NCI-H510A (cell line): ENCODE measurements around the gene PHYH.
"Not testable (repeated sequence)": the region's sequence is repeated elsewhere in the genome, so short reads cannot be mapped to it uniquely, and the experiment has no call there.

Source experiments
- DNase-seq: peaks from one replicate; lab custom pipeline; 2025; lab: John Stamatoyannopoulos, UW

The PHYH gene

DNA sequence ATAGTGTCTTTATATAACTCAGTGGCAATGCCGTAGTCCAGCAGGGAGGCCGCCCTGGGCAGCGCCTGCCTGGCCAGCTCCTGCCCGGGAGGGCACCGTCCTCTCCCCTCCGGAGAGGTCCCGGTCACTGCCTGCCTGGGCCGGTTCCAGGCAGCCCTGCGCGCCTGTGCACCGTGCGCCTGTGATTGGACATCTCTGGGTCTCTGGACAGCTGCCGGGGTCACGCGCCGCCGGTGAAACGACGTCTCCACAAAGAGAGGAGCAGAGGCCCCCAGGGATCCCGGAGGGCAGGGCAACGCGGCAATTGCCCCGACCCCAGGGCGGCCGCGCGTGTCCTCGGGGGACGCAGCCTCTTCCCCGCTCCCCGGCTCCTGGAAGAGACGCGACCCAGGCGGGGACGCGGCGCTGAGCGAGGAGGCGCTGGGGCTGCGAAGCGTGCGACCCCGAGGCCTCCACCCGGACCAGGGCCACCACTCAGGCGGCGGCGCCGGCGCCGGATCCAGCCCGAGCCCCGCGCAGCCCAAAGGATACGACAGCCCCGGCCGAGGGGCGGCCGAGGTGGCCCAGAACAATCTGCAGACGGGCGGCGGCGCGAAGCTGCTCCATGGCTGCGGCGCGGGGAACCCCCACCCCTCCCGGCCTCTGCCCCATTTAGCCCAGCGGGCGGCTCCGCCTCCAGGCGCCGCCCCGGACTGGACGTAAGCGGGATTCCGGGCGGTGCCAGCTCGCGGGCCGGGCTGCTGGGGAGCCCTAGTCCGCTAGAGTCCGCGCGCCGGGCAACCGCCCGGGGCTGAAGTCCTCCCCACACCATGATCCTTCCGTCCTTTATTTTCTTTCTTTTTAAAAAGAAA is at the start of gene PHYH:
Gene PHYH, minus strand, starts transcription at position 628 of the 851 bp plus-strand sequence. Its CDS starts 22 bp downstream, at position 606.
- DNase-seq, result peak; percentile 71

- peak; percentile 74 for DNase-seq
These were observed 48.6 kb upstream of the PHYH start, which contains the start of gene SEPHS1 for GRCh38 chr10:13348216-13349017. Gene SEPHS1, minus strand, starts transcription at chr10:13348293. Its CDS starts 3,343 bp downstream, at chr10:13344950.

DNA sequence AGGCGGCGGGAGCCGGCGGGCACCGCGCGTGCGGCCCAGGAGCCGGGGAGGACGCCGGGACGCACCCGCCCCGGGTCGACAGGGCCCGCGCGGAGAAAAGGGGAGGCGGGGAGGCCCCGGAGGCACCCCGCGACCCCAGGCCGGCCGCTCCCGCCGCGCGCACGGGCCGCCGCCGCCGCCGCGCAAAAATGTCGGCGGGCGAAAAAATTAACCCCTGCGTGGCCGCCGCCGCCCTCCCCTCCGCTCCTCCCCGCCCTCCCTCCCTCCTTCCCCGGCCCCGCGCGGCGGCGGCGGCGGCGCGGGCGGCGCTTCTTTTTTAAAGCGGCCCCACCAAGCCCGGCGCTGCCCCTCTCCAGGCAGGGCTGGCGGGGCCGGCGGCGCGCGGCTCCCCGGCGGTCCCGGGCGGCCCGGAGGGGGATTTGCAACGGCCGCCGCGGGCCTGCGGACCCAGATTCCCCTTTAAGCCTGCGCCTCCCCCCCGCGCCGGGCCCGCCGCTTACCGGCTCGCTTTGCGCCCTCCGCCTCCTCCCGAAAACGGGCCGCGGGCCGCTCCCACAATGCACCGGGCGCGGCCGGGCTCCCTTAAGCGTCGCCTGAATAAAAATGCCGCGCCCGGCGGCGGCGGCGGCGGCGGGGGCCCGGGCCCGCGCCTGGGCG is 47.8 kb upstream of the PHYH start:
- peak; percentile 74 for DNase-seq

DNA sequence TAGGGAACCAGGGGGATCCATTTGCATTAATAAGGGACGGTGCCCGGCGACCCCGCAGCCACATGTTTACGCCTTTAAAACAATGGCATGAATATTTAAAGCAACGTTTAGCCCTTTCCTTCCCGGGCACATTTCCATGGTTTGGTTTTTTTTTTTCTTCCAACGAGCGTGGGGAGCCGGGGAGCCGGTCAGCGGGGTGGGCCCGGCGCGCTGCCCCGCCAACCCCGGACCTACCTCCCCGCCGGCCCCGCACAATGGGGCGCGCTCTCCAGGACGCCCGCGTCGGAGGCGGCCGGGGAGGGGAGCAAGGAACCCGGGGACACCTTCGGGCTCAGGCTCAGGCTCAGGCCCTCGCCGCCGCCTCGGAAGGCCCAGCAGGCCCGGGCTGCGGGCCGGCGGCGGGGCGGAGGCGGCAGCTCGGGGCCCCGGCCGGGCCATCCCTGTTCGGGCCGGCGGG is 47.2 kb upstream of the PHYH start:
- no peak for DNase-seq

DNA sequence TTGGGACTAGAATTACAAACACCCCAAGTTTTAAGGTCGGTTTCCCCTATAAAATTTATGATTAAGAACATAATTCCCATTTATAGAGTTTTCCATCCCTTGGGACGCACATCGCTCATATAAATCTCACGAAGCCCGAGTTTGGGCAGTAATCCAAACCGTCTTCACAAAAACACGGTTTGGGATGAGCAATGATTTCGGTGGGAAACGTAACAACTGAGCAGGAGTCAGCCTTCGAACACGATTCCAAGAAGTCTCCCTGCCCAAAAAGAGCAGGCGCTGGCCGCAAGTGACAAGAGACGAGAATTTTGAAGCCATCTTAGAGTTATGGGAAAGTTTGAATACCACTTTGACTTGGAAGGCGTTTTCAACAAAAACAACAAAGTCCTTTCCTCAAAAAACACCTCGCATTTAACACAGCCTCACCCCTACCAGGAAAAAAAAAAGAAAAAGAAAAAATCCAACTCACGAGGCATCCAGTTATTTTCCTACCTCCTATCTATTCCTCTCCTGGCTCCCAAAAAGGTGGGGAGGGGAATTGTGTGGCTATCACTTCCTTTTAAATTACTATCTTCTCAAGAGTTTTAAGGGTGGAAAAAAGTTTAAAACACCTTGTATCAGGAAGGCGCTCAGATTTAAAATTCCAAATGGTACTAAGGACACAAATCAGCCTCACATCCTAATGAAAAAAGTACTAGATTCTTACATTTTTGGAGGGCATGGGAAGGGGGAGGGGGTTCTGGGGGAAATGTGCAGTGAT is 46.6 kb upstream of the PHYH start:
- no peak for DNase-seq

DNA sequence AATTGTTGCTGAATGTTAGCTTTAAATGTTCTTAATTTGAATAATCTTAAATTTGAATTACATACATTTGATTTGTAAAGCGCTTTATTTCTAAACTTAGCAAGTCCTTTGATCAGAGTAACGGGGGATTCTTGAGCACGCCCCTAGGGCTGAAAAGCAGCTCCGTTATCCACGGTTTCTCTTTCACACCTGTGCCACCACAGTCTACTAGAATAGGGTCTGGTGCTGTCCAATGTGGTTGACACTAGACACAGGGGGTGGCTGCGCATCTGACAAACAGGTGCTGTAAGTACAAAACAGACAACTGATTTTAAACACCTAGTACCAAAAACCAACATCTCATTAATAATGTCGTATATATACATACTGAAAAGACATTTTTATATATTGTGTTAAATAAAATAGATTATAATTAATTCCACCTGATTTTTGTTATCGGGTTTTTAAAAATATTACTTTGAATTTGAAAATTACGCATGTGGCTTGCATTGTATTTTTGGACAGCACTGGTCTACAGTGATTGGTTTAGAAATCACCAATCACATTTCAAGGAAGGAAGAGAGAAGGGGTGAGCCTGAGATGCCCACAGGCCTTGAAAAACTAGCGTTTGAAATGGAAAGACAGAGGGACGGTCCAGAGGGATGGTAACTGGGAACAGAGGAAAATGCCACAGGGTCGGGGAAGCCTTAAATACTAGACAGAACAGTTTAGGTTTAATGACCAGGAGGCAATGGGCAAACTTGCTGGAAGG is 40.9 kb upstream of the PHYH start:
- no peak for DNase-seq

DNA sequence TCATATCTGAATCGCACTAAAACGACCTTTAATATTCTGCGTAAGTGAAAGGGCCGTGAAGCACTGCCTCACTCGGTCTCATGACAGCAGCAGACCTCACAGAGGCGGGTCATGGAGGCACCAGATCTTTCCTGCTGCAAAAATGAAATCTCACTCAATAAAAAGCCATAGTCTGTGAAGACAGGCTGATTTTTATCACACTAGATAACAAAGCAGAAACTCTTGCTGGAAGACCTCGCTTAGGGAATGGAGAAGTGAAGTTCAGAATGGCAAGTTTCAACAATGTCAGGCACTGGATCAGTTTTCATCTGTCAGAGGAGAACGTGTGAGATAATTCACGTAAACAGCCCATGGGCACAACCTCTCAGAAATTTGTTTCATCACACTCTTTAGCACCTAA is 40.2 kb upstream of the PHYH start:
- DNase-seq, result no peak

DNA sequence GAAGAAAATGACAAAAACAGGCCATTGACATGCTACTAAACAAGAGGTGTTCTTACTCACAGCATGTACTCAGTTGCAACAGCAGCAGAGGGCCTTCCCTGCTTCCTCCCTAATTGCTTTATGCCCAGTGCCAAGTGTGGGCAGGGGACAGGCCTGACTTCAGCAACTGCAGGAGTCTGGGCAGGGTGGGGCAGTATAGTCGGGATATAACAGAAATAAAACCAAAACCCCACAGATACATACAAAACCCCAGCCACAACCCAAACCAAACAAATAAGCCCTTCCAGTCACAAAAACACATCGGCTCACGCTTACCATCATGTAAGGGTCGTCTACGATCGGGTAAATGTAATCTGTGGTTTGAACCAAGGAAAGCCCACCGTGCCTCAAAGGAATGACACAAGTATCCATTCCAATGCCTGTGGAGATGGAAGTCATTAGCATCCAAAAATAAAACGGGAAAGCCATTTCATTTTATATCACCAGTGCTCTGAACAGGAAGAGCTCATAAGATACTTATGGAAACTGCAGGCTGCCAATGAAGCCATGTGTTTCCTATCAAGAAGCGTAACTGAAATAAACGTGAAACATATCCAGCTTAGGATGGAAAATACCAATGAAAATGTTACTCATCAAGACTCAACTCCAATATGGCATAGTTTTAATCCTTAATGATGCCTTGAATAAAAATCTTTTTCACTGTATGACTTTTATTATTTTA is 38.7 kb upstream of the PHYH start:
- DNase-seq, result no peak

DNA sequence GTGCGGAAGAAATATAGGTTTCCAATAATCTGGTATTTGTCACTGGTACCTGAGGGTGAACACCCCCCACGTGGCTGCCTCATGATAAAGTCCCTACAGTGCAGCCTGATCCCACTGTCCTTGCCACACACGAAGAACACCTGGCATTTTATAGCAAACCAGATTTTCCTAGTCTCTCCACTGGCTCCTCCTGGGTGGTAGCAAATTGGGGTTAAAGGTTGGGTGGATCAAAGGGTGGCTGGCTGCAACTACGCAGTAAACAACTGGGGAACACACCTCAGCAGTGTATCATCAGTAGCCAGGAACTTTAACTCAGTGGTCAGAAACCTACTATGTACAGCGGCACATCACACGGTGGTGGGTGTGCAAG is 37.9 kb upstream of the PHYH start:
- no peak for DNase-seq

GRCh38 chr10:13337128-13337826 is 37.4 kb upstream of the PHYH start:
- DNase-seq, result no peak

- no peak for DNase-seq
These were observed 36.0 kb upstream of the PHYH start for GRCh38 chr10:13335881-13336280.

GRCh38 chr10:13334556-13334955 is 34.7 kb upstream of the PHYH start:
- no peak for DNase-seq

DNA sequence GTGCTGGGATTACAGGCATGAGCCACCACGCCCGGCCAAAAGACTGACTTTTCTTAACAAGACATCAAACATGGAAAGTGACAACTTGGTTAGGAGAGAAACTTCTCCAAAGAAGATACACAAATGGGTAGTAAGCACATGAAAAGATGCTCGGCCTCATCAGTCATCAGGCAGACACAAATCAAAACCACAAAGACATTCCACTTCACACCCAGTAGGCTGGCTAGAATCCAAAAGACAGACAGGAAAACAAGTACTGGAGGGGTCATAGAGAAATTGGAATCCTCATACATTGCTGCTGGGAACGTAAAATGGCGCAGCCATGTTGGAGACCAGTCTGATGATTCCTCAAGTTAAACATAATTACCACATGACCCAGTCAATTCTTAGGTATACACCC is 31.8 kb upstream of the PHYH start:
- DNase-seq, result no peak

- DNase-seq, result not testable (repeated sequence)
These were observed 31.1 kb upstream of the PHYH start for GRCh38 chr10:13330980-13331379.

DNA sequence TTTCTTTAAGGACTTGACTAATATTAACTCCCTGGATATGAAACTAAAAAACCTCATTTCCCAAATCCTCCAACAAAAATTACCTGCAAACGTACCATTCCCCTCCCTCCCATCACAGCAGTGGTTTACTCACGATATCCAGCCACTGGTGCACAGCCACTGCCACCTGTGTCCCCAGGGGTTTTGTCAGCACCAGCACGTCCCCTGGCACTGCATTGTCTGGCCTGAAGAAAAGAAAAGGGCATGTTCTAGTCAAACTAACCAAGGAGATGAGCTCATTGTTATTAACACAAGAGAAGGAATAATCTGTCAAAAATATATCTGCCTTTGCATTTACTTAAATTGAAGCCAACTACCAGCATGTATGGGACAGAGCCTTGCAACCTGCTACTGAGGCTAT is 29.7 kb upstream of the PHYH start:
- no peak for DNase-seq

DNA sequence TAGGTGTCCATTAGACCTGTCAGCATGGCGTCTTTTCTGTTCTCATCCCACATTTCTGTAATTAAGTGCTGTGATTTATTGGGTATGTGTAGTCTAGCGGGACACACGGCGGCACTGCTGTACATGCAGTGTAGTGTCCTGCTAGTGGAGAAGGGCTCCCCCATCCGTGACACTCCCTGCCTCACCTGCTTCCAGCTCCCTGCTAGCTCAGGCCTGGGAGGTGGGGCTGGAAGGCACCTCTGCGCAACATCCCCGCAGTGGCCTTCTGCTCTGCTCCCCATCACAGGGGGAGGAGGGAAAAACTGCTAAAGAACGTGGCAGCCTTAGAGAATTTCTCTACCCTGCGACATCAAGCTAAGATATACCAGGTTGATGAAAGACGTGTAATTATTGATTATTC is 28.7 kb upstream of the PHYH start:
- DNase-seq, result no peak

DNA sequence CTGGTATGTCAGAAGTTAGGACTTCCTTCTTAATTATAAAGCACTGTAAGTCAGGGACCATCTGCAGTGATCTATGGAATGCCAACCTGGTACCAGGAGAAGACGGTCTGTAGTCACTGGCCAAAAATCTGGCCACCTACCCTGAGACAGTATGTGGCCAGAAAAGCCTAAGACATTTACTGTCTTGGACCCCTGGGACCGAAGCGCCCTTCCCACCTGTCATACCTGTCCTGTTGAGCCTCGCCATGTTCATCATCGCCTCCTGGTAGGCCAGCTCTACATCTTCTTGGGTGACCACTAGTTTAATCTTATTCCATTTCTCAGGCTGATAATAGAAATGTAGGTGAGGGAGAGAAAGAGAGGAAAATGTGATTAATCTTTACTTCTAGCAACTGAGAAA is 28.3 kb upstream of the PHYH start:
- no peak for DNase-seq

DNA sequence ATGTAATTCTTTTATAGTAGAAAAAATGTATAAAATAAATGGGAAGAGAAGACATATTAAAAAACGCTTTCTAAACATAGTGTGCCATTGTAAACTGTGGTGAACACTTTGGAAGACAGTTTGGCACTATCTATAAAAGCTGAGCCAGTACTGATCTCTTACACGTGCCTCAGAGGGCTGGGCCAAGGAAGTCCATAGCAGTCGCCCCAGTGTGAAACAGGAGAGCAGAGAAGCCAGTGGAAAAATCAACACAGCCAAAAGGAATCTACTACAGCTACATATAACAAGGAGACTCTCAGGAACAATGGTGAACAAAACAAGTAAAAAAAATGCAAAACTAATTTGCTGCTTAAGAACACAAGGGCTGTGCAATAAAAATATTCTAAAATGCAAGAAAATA is 27.7 kb upstream of the PHYH start:
- no peak for DNase-seq

- no peak for DNase-seq
These were observed 22.8 kb upstream of the PHYH start for GRCh38 chr10:13322615-13323148.
